A673 (cell line): ENCODE measurements around the gene GLYATL1. TPM values are rescaled to one million over a fixed set of nuclear protein-coding genes. Genes with fewer than 3 reads are reported as not detected.

Source experiments
- BruUV-seq: library from RNA; stranded (reverse); fragments of 400-500 nt; replicated peaks from 2 replicates; lab custom pipeline; 2021; lab: Mats Ljungman, UMichigan
- CTCF ChIA-PET: fragments of 300-600 bp; sonication (Branson Sonifier 250); formaldehyde crosslinking; loops from one replicate; lab custom pipeline; 2022; ENCODE audit warnings: antibody characterized with exemption; lab: Charles Lee
- POLR2A ChIA-PET: fragments of 300-600 bp; sonication (Branson Sonifier 250); formaldehyde crosslinking; loops from one replicate; lab custom pipeline; 2022; ENCODE audit warnings: antibody characterized with exemption; ENCODE audit not compliant: low non-redundant PET; lab: Charles Lee
- DNase-seq: peaks from one replicate; pipeline ENCODE4 v3.0.0-alpha.2; 2015; ENCODE audit warnings: low spot score
- H3K27ac ChIP-seq: fragments of 200-600 bp; sonication (generic); 2 replicates; pipeline ENCODE4 v1.5.1; 2016; ENCODE audit warnings: mixed run types, low read depth, mild to moderate bottlenecking, mixed read lengths, antibody characterized with exemption, low read length; ENCODE audit not compliant: poor library complexity, severe bottlenecking
- H3K27me3 ChIP-seq: fragments of 200-600 bp; sonication (generic); replicated peaks from 2 replicates; pipeline ENCODE4 v1.6.1; 2017; ENCODE audit warnings: mixed run types, low read depth, mild to moderate bottlenecking, mixed read lengths, antibody characterized with exemption, low read length; ENCODE audit not compliant: insufficient read depth, poor library complexity
- H3K36me3 ChIP-seq: fragments of 200-600 bp; sonication (generic); 2 replicates; pipeline ENCODE4 v1.6.1; 2016; ENCODE audit warnings: mixed run types, mild to moderate bottlenecking, mixed read lengths, antibody characterized with exemption, low read length; ENCODE audit not compliant: insufficient read depth, poor library complexity, severe bottlenecking
- H3K4me1 ChIP-seq: fragments of 200-600 bp; sonication (generic); 2 replicates; pipeline ENCODE4 v1.6.1; 2017; ENCODE audit warnings: mixed run types, mild to moderate bottlenecking, mixed read lengths, antibody characterized with exemption, low read length; ENCODE audit not compliant: insufficient read depth, poor library complexity, severe bottlenecking
- H3K4me3 ChIP-seq: fragments of 200-600 bp; sonication (generic); 2 replicates; pipeline ENCODE4 v1.5.1; 2016; ENCODE audit warnings: low read depth, mixed run types, mild to moderate bottlenecking, mixed read lengths, low read length; ENCODE audit not compliant: poor library complexity, severe bottlenecking
- H3K9me3 ChIP-seq: fragments of 200-600 bp; sonication (generic); 2 replicates; pipeline ENCODE4 v1.6.1; 2016; ENCODE audit warnings: mixed run types, low read depth, mild to moderate bottlenecking, mixed read lengths, antibody characterized with exemption, low read length; ENCODE audit not compliant: poor library complexity, severe bottlenecking
- CTCF ChIP-seq: fragments of 300-800, 200-600 bp; sonication (generic); conservative IDR thresholded peaks from 2 replicates; pipeline ENCODE4 v1.5.1; 2017; ENCODE audit warnings: low read depth, mild to moderate bottlenecking, antibody characterized with exemption, low read length, moderate library complexity, mixed read lengths
- EZH2 ChIP-seq: fragments of 200-600 bp; sonication (generic); IDR thresholded peaks from 2 replicates; pipeline ENCODE4 v1.6.1; 2017; ENCODE audit warnings: borderline replicate concordance, low read depth, mild to moderate bottlenecking, mixed read lengths, antibody characterized with exemption, low read length; ENCODE audit not compliant: poor library complexity, severe bottlenecking
- intact Hi-C: fragments of 100-400 bp; cut with micrococcal nuclease; formaldehyde crosslinking; loops from one replicate; pipeline ENCODE4 v1.10.0; 2022; ENCODE audit not compliant: unreplicated experiment
- total RNA-seq: library from RNA; stranded (reverse); gene quantifications from 2 replicates; pipeline ENCODE4 v1.2.3, GENCODE V29; 2021

Gene GLYATL1
- total RNA-seq, 1 experiment from 2014 or later = 0.17 TPM

DNA sequence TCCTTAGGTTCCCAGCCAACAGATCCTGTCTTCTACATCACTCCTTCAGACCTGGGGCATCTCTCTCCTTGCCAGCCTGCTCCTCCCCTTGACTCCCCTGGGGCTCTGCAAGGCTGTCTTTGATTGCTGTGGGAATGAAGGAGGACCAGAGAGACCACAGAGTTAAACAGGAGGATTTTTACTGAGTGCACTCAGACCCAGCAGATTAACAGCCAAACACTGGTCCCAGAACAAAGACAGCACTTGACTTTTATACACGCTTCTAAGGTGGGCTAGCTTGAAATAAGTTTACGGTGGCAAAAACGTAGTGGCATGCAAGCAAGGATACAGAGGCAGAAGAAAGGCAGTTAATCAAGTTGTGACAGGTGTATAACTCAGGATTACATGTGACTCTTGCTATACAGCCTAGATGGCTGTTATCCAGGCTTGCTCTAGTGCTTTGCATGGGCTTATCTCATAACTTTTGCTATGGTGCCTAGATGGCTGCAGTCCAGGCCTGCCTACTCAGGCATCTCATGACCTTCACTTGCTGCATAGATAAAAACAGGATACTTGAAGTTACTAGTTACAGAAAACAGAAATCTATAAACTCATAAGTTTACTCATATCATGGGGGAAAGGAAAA lies 22.0 kb upstream of the GLYATL1 start:
- Histone ChIP-seq H3K27me3 (no peaks in the 10 kb centered on the region), H3K4me3 (no peak overlapping the region), H3K36me3 (no peaks in the 10 kb centered on the region), H3K4me1 (peaks cover 3% of the 10 kb centered on the region), H3K27ac (no peak overlapping the region), H3K9me3 (peaks cover 6% of the 10 kb centered on the region)
- no peak for TF ChIP-seq EZH2
- no peak for TF ChIP-seq CTCF
- CTCF ChIA-PET = no interaction called here
- intact Hi-C loops = no loop called here
- no TSS peak for BruUV-seq
- POLR2A ChIA-PET = no interaction called here
- no peak for DNase-seq

- intact Hi-C loops = no loop called here
- no peak for DNase-seq
- ChIA-PET POLR2A (no interaction called here), CTCF (interaction anchor here (1.1 kb wide), 1 partner anchor 139 kb away, joined by 3 read pairs; no protein-coding TSS in a partner anchor)
- Histone ChIP-seq H3K9me3 (peaks cover 6% of the 10 kb centered on the region), H3K4me1 (peaks cover 3% of the 10 kb centered on the region), H3K4me3 (no peak overlapping the region), H3K36me3 (no peaks in the 10 kb centered on the region), H3K27ac (no peak overlapping the region), H3K27me3 (no peaks in the 10 kb centered on the region)
- no TSS peak for BruUV-seq
- TF ChIP-seq EZH2 (no peak), CTCF (no peak)
Observed at GRCh38 chr11:58919561-58919960, 19.7 kb upstream of the GLYATL1 start.

DNA sequence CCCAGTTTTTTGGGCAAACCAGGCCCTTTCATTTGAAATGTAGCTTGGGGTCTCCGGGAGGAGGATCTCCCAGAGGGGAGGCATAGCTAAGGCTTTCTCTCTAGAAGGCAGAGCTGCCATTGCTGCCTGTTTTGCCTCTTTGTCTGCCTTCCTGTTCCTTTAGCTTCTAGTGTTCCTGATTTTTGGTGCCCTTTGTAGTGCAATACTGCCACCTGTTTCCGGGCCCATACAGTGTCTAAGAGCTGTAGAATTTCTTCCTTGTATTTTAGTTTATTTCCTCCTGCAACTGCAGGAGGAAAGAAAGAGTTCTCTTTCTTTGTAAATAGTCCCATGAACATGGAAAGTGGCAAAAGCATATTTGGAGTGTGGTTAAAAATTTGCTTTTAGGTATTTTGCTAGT lies 19.3 kb upstream of the GLYATL1 start:
- CTCF ChIA-PET = interaction anchor here (1.1 kb wide), 1 partner anchor 138 kb away, joined by 3 read pairs; no protein-coding TSS in a partner anchor
- Histone ChIP-seq H3K9me3 (peaks cover 6% of the 10 kb centered on the region), H3K4me3 (no peak overlapping the region), H3K27ac (no peak overlapping the region), H3K36me3 (no peaks in the 10 kb centered on the region), H3K4me1 (peaks cover 3% of the 10 kb centered on the region), H3K27me3 (no peaks in the 10 kb centered on the region)
- BruUV-seq = no TSS peak
- intact Hi-C loops = no loop called here
- no peak for DNase-seq
- TF ChIP-seq CTCF (no peak), EZH2 (no peak)
- POLR2A ChIA-PET = no interaction called here
